ENCODE measurements around the gene PPIA. TPM values are rescaled to one million over a fixed set of nuclear protein-coding genes. Genes with fewer than 3 reads are reported as not detected.
A peak's percentile ranks its signal among the peaks of the same experiment; 100 is the strongest.

Gene PPIA
- total RNA-seq, 2 experiments from 2014 or later: 2,573 to 2,935 TPM

DNA sequence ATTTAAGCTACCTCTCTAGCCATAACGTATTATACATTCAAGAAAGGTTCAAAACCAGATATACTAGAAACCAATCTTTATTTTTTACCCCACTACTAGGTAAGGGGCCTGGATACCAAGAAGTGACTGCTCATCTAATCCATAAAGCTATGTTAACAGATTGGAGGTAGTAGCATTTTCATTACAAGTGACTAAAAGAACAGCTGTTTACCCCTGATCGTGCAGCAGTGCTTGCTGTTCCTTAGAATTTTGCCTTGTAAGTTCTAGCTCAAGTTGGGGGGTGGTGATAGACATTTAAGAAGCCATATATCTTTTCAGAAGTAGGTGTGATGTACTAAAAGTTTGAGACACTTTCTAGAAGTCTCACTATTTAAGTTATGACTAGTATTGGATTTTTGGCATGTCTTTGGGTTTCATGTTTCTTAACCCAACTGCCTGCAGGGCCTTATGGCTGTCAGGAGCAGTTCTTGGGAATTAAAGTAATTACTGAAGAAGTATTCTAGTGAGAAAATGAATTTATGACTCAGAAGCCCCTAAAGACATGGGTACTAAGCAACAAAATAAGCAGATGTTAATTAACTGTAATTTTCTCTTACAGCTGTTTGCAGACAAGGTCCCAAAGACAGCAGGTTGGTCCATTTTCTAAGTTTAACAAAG is 2.3 kb downstream of the PPIA start:
- peak overlapping the region; percentile 99 for H3K4me3 ChIP-seq (ENCODE audit: low read depth, low read length, poor library complexity, severe bottlenecking)
- H3K36me3 ChIP-seq (ENCODE audit: insufficient read depth, low read length): peaks cover 71% of the 10 kb centered on the region
- intact Hi-C loops (cut with micrococcal nuclease; ENCODE audit: unreplicated experiment): loop anchor here (1.0 kb wide), 1 partner anchor 210 kb away; no protein-coding TSS in a partner anchor
- H3K4me1 ChIP-seq (ENCODE audit: insufficient read depth, low read length, poor library complexity, severe bottlenecking): peaks cover 24% of the 10 kb centered on the region
- H4K20me1 ChIP-seq (ENCODE audit: insufficient read depth, low read length): peaks cover 30% of the 10 kb centered on the region
- H3K27ac ChIP-seq (ENCODE audit: low read depth, low read length, poor library complexity, severe bottlenecking): no peak overlapping the region
- H3K4me2 ChIP-seq (ENCODE audit: low read length): peak overlapping the region; percentile 100
- H3K9me3 ChIP-seq (ENCODE audit: low read length): no peaks in the 10 kb centered on the region
- no peaks in the 10 kb centered on the region for H3K9me2 ChIP-seq (ENCODE audit: insufficient read depth, low read length)
- ChIA-PET POLR2A (interaction anchor here (0.5 to 1.9 kb wide), 17 partner anchors 12 to 1215 kb away, joined by 3 to 8 read pairs (median 4); partner anchors contain the start of gene H2AZ2), CTCF (ENCODE audit: unreplicated experiment) (interaction anchor here (0.5 to 1.0 kb wide), 2 partner anchors 12 to 66 kb away, joined by 3 to 4 read pairs; no protein-coding TSS in a partner anchor)
- BruUV-seq (replicated peaks): no TSS peak
- no peak overlapping the region for H2AFZ ChIP-seq (ENCODE audit: low read length)
- no peak for TF ChIP-seq EZH2phosphoT487 (IDR thresholded peaks at IDR 0.05; ENCODE audit: borderline replicate concordance, low read depth, low read length)
- TF ChIP-seq, protein P1, sequence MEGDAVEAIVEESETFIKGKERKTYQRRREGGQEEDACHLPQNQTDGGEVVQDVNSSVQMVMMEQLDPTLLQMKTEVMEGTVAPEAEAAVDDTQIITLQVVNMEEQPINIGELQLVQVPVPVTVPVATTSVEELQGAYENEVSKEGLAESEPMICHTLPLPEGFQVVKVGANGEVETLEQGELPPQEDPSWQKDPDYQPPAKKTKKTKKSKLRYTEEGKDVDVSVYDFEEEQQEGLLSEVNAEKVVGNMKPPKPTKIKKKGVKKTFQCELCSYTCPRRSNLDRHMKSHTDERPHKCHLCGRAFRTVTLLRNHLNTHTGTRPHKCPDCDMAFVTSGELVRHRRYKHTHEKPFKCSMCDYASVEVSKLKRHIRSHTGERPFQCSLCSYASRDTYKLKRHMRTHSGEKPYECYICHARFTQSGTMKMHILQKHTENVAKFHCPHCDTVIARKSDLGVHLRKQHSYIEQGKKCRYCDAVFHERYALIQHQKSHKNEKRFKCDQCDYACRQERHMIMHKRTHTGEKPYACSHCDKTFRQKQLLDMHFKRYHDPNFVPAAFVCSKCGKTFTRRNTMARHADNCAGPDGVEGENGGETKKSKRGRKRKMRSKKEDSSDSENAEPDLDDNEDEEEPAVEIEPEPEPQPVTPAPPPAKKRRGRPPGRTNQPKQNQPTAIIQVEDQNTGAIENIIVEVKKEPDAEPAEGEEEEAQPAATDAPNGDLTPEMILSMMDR (conservative IDR thresholded peaks at IDR 0.05; ENCODE audit: low read length): no peak
- DNase-seq (ENCODE audit: low spot score): no peak
- H3K79me2 ChIP-seq (ENCODE audit: insufficient read depth, low read depth, low read length): peaks cover 52% of the 10 kb centered on the region

DNA sequence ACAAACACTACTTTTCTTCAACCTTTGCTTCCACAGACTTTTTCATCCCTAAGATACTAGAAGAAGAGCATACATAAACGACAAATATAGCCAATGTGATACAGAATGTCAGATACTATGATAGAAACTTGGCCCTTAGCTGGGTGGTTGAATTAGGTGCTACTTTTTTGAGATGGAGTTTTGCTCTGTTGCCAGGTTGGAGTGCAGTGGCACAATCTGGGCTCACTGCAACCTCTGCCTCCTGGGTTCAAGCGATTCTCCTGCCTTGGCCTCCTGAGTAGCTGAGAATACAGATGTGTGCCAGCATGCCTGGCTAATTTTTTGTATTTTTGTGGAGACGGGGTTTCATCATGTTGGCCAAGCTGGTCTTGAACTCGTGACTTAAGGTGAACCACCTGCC is 3.5 kb downstream of the PPIA start:
- H3K4me1 ChIP-seq (ENCODE audit: insufficient read depth, low read length, poor library complexity, severe bottlenecking): peaks cover 19% of the 10 kb centered on the region
- H3K27ac ChIP-seq (ENCODE audit: low read depth, low read length, poor library complexity, severe bottlenecking): no peak overlapping the region
- BruUV-seq (replicated peaks): no TSS peak
- peaks cover 30% of the 10 kb centered on the region for H4K20me1 ChIP-seq (ENCODE audit: insufficient read depth, low read length)
- DNase-seq (ENCODE audit: low spot score): no peak
- ChIA-PET POLR2A (interaction anchor here (0.7 kb wide), 2 partner anchors 10 to 13 kb away, joined by 3 to 5 read pairs; no protein-coding TSS in a partner anchor), CTCF (ENCODE audit: unreplicated experiment) (interaction anchor here (0.6 kb wide), 1 partner anchor 753 kb away, joined by 3 read pairs; no protein-coding TSS in a partner anchor)
- TF ChIP-seq, protein P1 (conservative IDR thresholded peaks at IDR 0.05; ENCODE audit: low read length): no peak
- TF ChIP-seq EZH2phosphoT487 (IDR thresholded peaks at IDR 0.05; ENCODE audit: borderline replicate concordance, low read depth, low read length): no peak
- peaks cover 83% of the 10 kb centered on the region for H3K36me3 ChIP-seq (ENCODE audit: insufficient read depth, low read length)
- H2AFZ ChIP-seq (ENCODE audit: low read length): no peak overlapping the region
- no peaks in the 10 kb centered on the region for H3K9me2 ChIP-seq (ENCODE audit: insufficient read depth, low read length)
- no peak overlapping the region for H3K4me3 ChIP-seq (ENCODE audit: low read depth, low read length, poor library complexity, severe bottlenecking)
- H3K9me3 ChIP-seq (ENCODE audit: low read length): no peaks in the 10 kb centered on the region
- intact Hi-C loops (cut with micrococcal nuclease; ENCODE audit: unreplicated experiment): loop anchor here (1.0 kb wide), 1 partner anchor 212 kb away; no protein-coding TSS in a partner anchor
- H3K4me2 ChIP-seq (ENCODE audit: low read length): 0 out of 2 replicates have a peak overlapping the region, but pooled peaks have one; percentile 39
- H3K79me2 ChIP-seq (ENCODE audit: insufficient read depth, low read depth, low read length): peaks cover 52% of the 10 kb centered on the region

DNA sequence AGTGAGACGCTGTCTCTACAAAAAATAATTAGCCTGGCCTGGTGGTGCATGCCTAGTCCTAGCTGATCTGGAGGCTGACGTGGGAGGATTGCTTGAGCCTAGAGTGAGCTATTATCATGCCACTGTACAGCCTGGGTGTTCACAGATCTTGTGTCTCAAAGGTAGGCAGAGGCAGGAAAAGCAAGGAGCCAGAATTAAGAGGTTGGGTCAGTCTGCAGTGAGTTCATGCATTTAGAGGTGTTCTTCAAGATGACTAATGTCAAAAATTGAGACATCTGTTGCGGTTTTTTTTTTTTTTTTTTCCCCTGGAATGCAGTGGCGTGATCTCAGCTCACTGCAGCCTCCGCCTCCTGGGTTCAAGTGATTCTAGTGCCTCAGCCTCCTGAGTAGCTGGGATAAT is 5.4 kb downstream of the PPIA start:
- peaks cover 39% of the 10 kb centered on the region for H3K79me2 ChIP-seq (ENCODE audit: insufficient read depth, low read depth, low read length)
- DNase-seq (ENCODE audit: low spot score): no peak
- no peak overlapping the region for H2AFZ ChIP-seq (ENCODE audit: low read length)
- peaks cover 30% of the 10 kb centered on the region for H4K20me1 ChIP-seq (ENCODE audit: insufficient read depth, low read length)
- no peak overlapping the region for H3K4me3 ChIP-seq (ENCODE audit: low read depth, low read length, poor library complexity, severe bottlenecking)
- H3K4me2 ChIP-seq (ENCODE audit: low read length): no peak overlapping the region
- no peak for TF ChIP-seq EZH2phosphoT487 (IDR thresholded peaks at IDR 0.05; ENCODE audit: borderline replicate concordance, low read depth, low read length)
- TF ChIP-seq, protein P1 (conservative IDR thresholded peaks at IDR 0.05; ENCODE audit: low read length): no peak
- ChIA-PET POLR2A (interaction anchor here (1.2 kb wide), 1 partner anchor 45 kb away, joined by 3 read pairs; no protein-coding TSS in a partner anchor), CTCF (ENCODE audit: unreplicated experiment) (no interaction called here)
- H3K4me1 ChIP-seq (ENCODE audit: insufficient read depth, low read length, poor library complexity, severe bottlenecking): peaks cover 12% of the 10 kb centered on the region
- H3K27ac ChIP-seq (ENCODE audit: low read depth, low read length, poor library complexity, severe bottlenecking): no peak overlapping the region
- H3K9me2 ChIP-seq (ENCODE audit: insufficient read depth, low read length): no peaks in the 10 kb centered on the region
- no peaks in the 10 kb centered on the region for H3K9me3 ChIP-seq (ENCODE audit: low read length)
- BruUV-seq (replicated peaks): no TSS peak
- H3K36me3 ChIP-seq (ENCODE audit: insufficient read depth, low read length): peaks cover 84% of the 10 kb centered on the region
- intact Hi-C loops (cut with micrococcal nuclease; ENCODE audit: unreplicated experiment): no loop called here
